GM18951 (cell line): ENCODE data around the gene NOXO1.

Experiments used
- POLR2A ChIP-seq: IDR thresholded peaks from 4 replicates; pipeline ENCODE4 v1.6.1; 2011; ENCODE audit warnings: mild to moderate bottlenecking; ENCODE audit not compliant: insufficient read length, insufficient read depth; ENCODE audit errors: extremely low read depth
- in situ Hi-C: fragments of 300-500 bp; cut with MboI; formaldehyde crosslinking; loops from one replicate; pipeline ENCODE4 v1.12.0; 2022; ENCODE audit warnings: low sequenced_read_pairs, mixed read lengths, inconsistent platforms; ENCODE audit not compliant: unreplicated experiment

NOXO1 gene

GRCh38 chr16:1987198-1987597 lies 5.9 kb upstream of the NOXO1 start:
- no peak for TF ChIP-seq POLR2A
- in situ Hi-C loops: no loop called here

GRCh38 chr16:1985466-1986150 lies 4.3 kb upstream of the NOXO1 start:
- in situ Hi-C loops: no loop called here
- TF ChIP-seq POLR2A: no peak

GRCh38 chr16:1984347-1985225 lies 3.3 kb upstream of the NOXO1 start:
- no peak for TF ChIP-seq POLR2A
- in situ Hi-C loops: no loop called here

GRCh38 chr16:1983544-1984346 lies 2.5 kb upstream of the NOXO1 start, which contains the start of gene GFER:
GFER (plus strand) TSS chr16:1984193; CDS start chr16:1984219, 26 bp downstream.
- in situ Hi-C loops: no loop called here
- TF ChIP-seq POLR2A: peak; percentile 94

GRCh38 chr16:1982991-1983543 lies 1.8 kb upstream of the NOXO1 start:
- in situ Hi-C loops: no loop called here
- no peak for TF ChIP-seq POLR2A

- in situ Hi-C loops: no loop called here
- no peak for TF ChIP-seq POLR2A
Measured at GRCh38 chr16:1982013-1982433, 754 bp upstream of the NOXO1 start.

- in situ Hi-C loops: no loop called here
- TF ChIP-seq POLR2A: no peak
Measured at GRCh38 chr16:1980770-1981087, 540 bp downstream of the NOXO1 start.

GRCh38 chr16:1980030-1980769 lies 1.1 kb downstream of the NOXO1 start:
- no peak for TF ChIP-seq POLR2A

GRCh38 chr16:1979271-1980029 lies 1.8 kb downstream of the NOXO1 start:
- in situ Hi-C loops: no loop called here
- TF ChIP-seq POLR2A: no peak

More at GRCh38 chr16:1980030-1980769, 1.1 kb downstream of the NOXO1 start:
- in situ Hi-C loops: no loop called here

GRCh38 chr16:1978476-1979120 lies 2.7 kb downstream of the NOXO1 start:
- TF ChIP-seq POLR2A: no peak
- in situ Hi-C loops: no loop called here

- in situ Hi-C loops: no loop called here
- TF ChIP-seq POLR2A: no peak
Measured at GRCh38 chr16:1977875-1978268, 3.4 kb downstream of the NOXO1 start.
